Astrocyte (in vitro differentiated cells and primary cell): Measurements from ENCODE around the gene SLC9A1. TPM values are rescaled to one million over a fixed set of nuclear protein-coding genes. Genes with fewer than 3 reads are reported as not detected.

ENCODE experiments used
- DNase-seq: peaks from one replicate; pipeline ENCODE4 v3.0.0-alpha.2; 2010; ENCODE audit warnings: low read depth
- FAIRE-seq: peaks from 2 replicates; lab custom pipeline; 2011; peaks lifted over from hg19 to GRCh38; lab: Jason Lieb, UNC
- H2AFZ ChIP-seq: 2 replicates; pipeline ENCODE4 v1.6.0; 2012; ENCODE audit warnings: low read depth, low read length, inconsistent platforms
- H3K27ac ChIP-seq: 2 replicates; pipeline ENCODE4 v1.5.1; 2011; ENCODE audit warnings: low read depth, low read length, inconsistent platforms
- H3K27me3 ChIP-seq: 2 replicates; pipeline ENCODE4 v1.6.0; 2011; ENCODE audit warnings: low read length, inconsistent platforms; ENCODE audit not compliant: insufficient read depth
- H3K36me3 ChIP-seq: 2 replicates; pipeline ENCODE4 v1.5.1; 2011; ENCODE audit warnings: low read length, inconsistent platforms; ENCODE audit not compliant: insufficient read depth
- H3K4me1 ChIP-seq: 2 replicates; pipeline ENCODE4 v1.5.1; 2011; ENCODE audit warnings: low read length, inconsistent platforms; ENCODE audit not compliant: insufficient read depth
- H3K4me2 ChIP-seq: 2 replicates; pipeline ENCODE4 v1.6.0; 2012; ENCODE audit warnings: low read length, inconsistent platforms
- H3K4me3 ChIP-seq: 2 replicates; pipeline ENCODE4 v1.5.1; 2011; ENCODE audit warnings: low read depth, mild to moderate bottlenecking, low read length, inconsistent platforms; ENCODE audit not compliant: insufficient read depth
- H3K79me2 ChIP-seq: 2 replicates; pipeline ENCODE4 v1.6.0; 2012; ENCODE audit warnings: mild to moderate bottlenecking, low read length, inconsistent platforms; ENCODE audit not compliant: insufficient read depth
- H3K9ac ChIP-seq: 2 replicates; pipeline ENCODE4 v1.6.0; 2012; ENCODE audit warnings: mild to moderate bottlenecking, low read length, inconsistent platforms
- H3K9me3 ChIP-seq: 2 replicates; pipeline ENCODE4 v1.5.1; 2012; ENCODE audit warnings: low read depth, mild to moderate bottlenecking, low read length, inconsistent platforms; ENCODE audit not compliant: insufficient read depth
- H4K20me1 ChIP-seq: 2 replicates; pipeline ENCODE4 v1.6.0; 2012; ENCODE audit warnings: low read length, inconsistent platforms; ENCODE audit not compliant: insufficient read depth
- H3K27ac Mint-ChIP-seq: one replicate; pipeline ENCODE4 v1.8.0; 2021; ENCODE audit warnings: mild to moderate bottlenecking, mixed read lengths; ENCODE audit not compliant: unreplicated experiment
- H3K27me3 Mint-ChIP-seq: one replicate; pipeline ENCODE4 v1.8.0; 2021; ENCODE audit warnings: low read depth, mixed read lengths; ENCODE audit not compliant: unreplicated experiment
- H3K36me3 Mint-ChIP-seq: one replicate; pipeline ENCODE4 v1.8.0; 2021; ENCODE audit warnings: low read depth, mixed read lengths; ENCODE audit not compliant: unreplicated experiment
- H3K4me1 Mint-ChIP-seq: one replicate; pipeline ENCODE4 v1.8.0; 2021; ENCODE audit warnings: low read depth, mixed read lengths; ENCODE audit not compliant: unreplicated experiment
- H3K4me3 Mint-ChIP-seq: one replicate; pipeline ENCODE4 v1.8.0; 2021; ENCODE audit warnings: mild to moderate bottlenecking, moderate library complexity, mixed read lengths; ENCODE audit not compliant: unreplicated experiment
- H3K9me3 Mint-ChIP-seq: one replicate; pipeline ENCODE4 v1.8.0; 2021; ENCODE audit warnings: mild to moderate bottlenecking, mixed read lengths; ENCODE audit not compliant: unreplicated experiment
- CTCF ChIP-seq: IDR thresholded peaks from 2 replicates; pipeline ENCODE4 v1.5.1; 2011; ENCODE audit warnings: low read depth, mild to moderate bottlenecking, inconsistent platforms, low read length, moderate library complexity; ENCODE audit not compliant: insufficient read depth
- EZH2 ChIP-seq: IDR thresholded peaks from 2 replicates; pipeline ENCODE4 v1.6.1; 2012; ENCODE audit warnings: mild to moderate bottlenecking, low read length, inconsistent platforms; ENCODE audit not compliant: insufficient read depth
- total RNA-seq: library from RNA; stranded (reverse); gene quantifications from 2 replicates; pipeline ENCODE4 v1.2.1, GENCODE V29; 2021

The SLC9A1 gene
- total RNA-seq, 1 donor from 2014 or later = 49.3 TPM

GRCh38 chr1:27133991-27134390 lies 20.9 kb downstream of the SLC9A1 start:
- Histone ChIP-seq H3K4me2 (no peak overlapping the region), H3K79me2 (peaks cover 30% of the 10 kb centered on the region), H2AFZ (no peak overlapping the region), H4K20me1 (peaks cover 68% of the 10 kb centered on the region), H3K4me3 (no peak overlapping the region), H3K9me3 (no peaks in the 10 kb centered on the region), H3K27ac (no peak overlapping the region), H3K27me3 (no peaks in the 10 kb centered on the region), H3K4me1 (peaks cover 3% of the 10 kb centered on the region), H3K36me3 (no peaks in the 10 kb centered on the region), H3K9ac (no peak overlapping the region)
- Mint-ChIP-seq H3K4me1 (peaks cover 18% of the 10 kb centered on the region), H3K27ac (no peak overlapping the region), H3K9me3 (no peaks in the 10 kb centered on the region), H3K4me3 (no peak overlapping the region), H3K36me3 (peaks cover 16% of the 10 kb centered on the region), H3K27me3 (no peaks in the 10 kb centered on the region)
- TF ChIP-seq EZH2 = no peak
- DNase-seq (no peak), FAIRE-seq (no peak)

GRCh38 chr1:27133158-27133557 lies 21.8 kb downstream of the SLC9A1 start:
- TF ChIP-seq EZH2 = no peak
- no peaks in the 10 kb centered on the region for H3K36me3 ChIP-seq
- Mint-ChIP-seq H3K36me3 (peaks cover 12% of the 10 kb centered on the region), H3K4me1 (peaks cover 10% of the 10 kb centered on the region), H3K9me3 (no peaks in the 10 kb centered on the region), H3K27me3 (no peaks in the 10 kb centered on the region), H3K4me3 (no peak overlapping the region), H3K27ac (no peak overlapping the region)
- peaks cover 3% of the 10 kb centered on the region for H3K4me1 ChIP-seq
- no peak overlapping the region for H3K9ac ChIP-seq
- no peak overlapping the region for H3K27ac ChIP-seq
- DNase-seq (no peak), FAIRE-seq (no peak)
- no peak overlapping the region for H2AFZ ChIP-seq
- H4K20me1 ChIP-seq = peaks cover 62% of the 10 kb centered on the region
- H3K4me2 ChIP-seq = no peak overlapping the region
- no peaks in the 10 kb centered on the region for H3K27me3 ChIP-seq
- peaks cover 22% of the 10 kb centered on the region for H3K79me2 ChIP-seq
- H3K4me3 ChIP-seq = no peak overlapping the region
- H3K9me3 ChIP-seq = no peaks in the 10 kb centered on the region

- Mint-ChIP-seq H3K4me3 (no peak overlapping the region), H3K36me3 (peaks cover 9% of the 10 kb centered on the region), H3K4me1 (peaks cover 6% of the 10 kb centered on the region), H3K9me3 (no peaks in the 10 kb centered on the region), H3K27me3 (no peaks in the 10 kb centered on the region), H3K27ac (no peak overlapping the region)
- H3K4me2 ChIP-seq = no peak overlapping the region
- H4K20me1 ChIP-seq = peaks cover 60% of the 10 kb centered on the region
- no peak overlapping the region for H3K9ac ChIP-seq
- H3K4me3 ChIP-seq = no peak overlapping the region
- peaks cover 18% of the 10 kb centered on the region for H3K79me2 ChIP-seq
- no peak for TF ChIP-seq EZH2
- TF ChIP-seq CTCF = no peak
- no peaks in the 10 kb centered on the region for H3K27me3 ChIP-seq
- H2AFZ ChIP-seq = no peak overlapping the region
- no peaks in the 10 kb centered on the region for H3K9me3 ChIP-seq
- FAIRE-seq (no peak), DNase-seq (no peak)
- H3K27ac ChIP-seq = no peak overlapping the region
- H3K36me3 ChIP-seq = no peaks in the 10 kb centered on the region
- H3K4me1 ChIP-seq = peaks cover 3% of the 10 kb centered on the region
Observed at GRCh38 chr1:27132624-27133023, 22.3 kb downstream of the SLC9A1 start.
